ENCODE measurements around the gene ZNF609.

DNA sequence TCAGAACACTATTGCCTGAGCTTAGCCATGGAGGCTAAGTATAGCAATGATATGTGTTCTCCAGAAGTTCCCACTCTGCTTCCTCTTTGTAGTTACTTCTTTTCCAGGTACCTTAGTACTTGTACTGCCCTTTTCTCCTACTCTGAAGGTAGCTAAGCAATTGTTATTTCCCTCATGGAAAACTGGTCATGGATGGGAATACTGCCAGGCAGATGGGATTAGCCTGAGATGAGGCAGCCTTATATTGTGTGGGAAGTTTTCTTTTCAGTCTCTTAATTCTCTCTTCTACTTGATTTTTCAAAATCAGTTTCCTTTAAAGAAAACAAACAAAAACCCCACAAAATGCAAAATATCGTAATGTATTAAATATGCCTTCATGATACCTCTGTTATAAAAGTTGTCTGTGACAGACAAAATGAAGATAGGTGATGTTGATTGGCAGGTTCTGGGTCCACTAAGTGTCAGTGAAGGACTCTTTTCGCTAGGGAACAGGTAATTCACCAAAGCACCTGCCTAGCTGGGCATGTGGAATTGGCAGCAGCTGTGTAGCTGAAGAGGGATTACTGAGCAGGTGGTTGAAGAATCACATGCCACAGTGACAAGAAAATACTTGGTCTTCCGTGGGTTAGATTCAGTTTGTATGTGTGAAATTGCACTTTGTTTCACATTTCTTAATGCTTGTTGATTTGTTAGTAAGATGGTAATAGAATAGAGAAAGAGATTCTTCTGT, 4.1 kb downstream of the ZNF609 start:
- TF ChIP-seq EZH2 (IDR thresholded peaks at IDR 0.05; ENCODE audit: low read length, unreplicated experiment): no peak
- no peak for TF ChIP-seq CTCF (conservative IDR thresholded peaks at IDR 0.05; ENCODE audit: low read depth, low read length)
- no peak for TF ChIP-seq EZH2phosphoT487 (IDR thresholded peaks at IDR 0.05; ENCODE audit: borderline replicate concordance, low read length)
